Suprapubic skin (tissue), 3 donors: ENCODE results near the gene SLC22A23.

Source experiments
- EP300 ChIP-seq: sonication (generic); formaldehyde crosslinking; IDR thresholded peaks from one replicate; pipeline ENCODE4 v1.6.1; 2017; ENCODE audit warnings: antibody characterized with exemption
- TF ChIP-seq, protein P1 (sequence below), 2 donors: fragments of 200-600 bp in 1 of 2; fragments of 450-650 bp in 1 of 2; sonication (generic) in 1 of 2; IDR thresholded peaks; one replicate each; pipeline ENCODE4 v1.5.1; 2016 to 2019; ENCODE audit warnings: antibody characterized with exemption in 2 of 2, mild to moderate bottlenecking in 1 of 2, moderate library complexity in 1 of 2

DNA sequence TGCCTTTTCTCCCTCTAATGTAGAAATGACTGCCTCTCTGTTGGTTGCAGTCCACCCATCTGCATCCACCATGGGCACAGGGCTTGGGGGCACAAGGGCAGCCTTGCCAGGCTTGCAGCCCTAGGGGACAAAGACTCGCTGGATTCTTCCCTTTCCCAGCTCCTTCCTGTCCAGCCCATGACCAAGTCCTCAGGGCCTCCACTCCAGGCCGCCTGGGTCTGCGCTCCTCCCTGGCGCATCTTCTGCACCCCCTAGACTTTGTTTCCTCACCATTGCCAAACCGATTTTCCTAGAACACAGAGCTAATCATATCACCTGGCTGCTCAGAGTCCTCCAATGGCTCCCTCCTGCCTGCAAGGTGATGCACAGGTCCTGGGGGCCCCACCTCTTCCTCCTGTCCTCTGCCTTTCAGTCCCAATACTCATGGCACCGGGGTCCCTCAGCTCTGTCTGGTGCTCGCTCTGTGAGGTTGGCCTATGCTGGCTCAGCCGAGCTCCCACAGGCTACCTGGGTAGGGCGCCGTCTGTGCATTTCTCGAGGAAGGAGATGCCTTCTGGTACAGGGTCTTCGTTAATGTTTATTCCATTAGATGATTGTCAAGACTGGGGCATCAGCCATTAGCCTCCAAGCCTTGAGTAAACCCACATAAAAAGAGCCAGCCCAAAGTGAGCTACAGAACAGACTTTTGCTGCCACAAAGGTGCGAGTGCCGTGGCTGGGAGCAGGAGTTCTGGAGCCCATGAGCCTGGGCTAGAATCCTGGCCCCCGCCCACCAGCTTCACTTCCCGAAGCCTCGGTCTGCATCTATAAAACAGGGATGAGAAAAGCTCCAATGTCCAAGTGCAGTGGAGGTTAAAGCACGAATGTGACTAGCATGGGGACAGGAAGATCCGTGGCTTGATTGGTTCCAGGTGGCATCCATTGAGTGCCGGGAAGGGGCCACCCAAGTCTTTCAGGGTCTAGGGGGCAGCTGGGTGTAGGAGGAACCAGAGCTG, 180.4 kb downstream of the SLC22A23 start:
- TF ChIP-seq, protein P1, sequence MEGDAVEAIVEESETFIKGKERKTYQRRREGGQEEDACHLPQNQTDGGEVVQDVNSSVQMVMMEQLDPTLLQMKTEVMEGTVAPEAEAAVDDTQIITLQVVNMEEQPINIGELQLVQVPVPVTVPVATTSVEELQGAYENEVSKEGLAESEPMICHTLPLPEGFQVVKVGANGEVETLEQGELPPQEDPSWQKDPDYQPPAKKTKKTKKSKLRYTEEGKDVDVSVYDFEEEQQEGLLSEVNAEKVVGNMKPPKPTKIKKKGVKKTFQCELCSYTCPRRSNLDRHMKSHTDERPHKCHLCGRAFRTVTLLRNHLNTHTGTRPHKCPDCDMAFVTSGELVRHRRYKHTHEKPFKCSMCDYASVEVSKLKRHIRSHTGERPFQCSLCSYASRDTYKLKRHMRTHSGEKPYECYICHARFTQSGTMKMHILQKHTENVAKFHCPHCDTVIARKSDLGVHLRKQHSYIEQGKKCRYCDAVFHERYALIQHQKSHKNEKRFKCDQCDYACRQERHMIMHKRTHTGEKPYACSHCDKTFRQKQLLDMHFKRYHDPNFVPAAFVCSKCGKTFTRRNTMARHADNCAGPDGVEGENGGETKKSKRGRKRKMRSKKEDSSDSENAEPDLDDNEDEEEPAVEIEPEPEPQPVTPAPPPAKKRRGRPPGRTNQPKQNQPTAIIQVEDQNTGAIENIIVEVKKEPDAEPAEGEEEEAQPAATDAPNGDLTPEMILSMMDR (IDR thresholded peaks at IDR 0.05): no peak
- TF ChIP-seq EP300: no peak
